GM18909 (cell line): ENCODE measurements around the gene HOXB7.

Experiments
- ATAC-seq: cut with Tn5 transposase; IDR thresholded peaks from one replicate; pipeline ENCODE4 v1.9.1; 2021; ENCODE audit warnings: mild to moderate bottlenecking; ENCODE audit not compliant: unreplicated experiment, poor library complexity

Gene HOXB7

GRCh38 chr17:48637323-48638260 is 26.8 kb upstream of the HOXB7 start:
- no peak for ATAC-seq

GRCh38 chr17:48636177-48637018 is 25.6 kb upstream of the HOXB7 start:
- peak; percentile 52 for ATAC-seq

- ATAC-seq = no peak
Measured at GRCh38 chr17:48634493-48635208, 23.8 kb upstream of the HOXB7 start.

- no peak for ATAC-seq
Measured at GRCh38 chr17:48633266-48633677, 22.5 kb upstream of the HOXB7 start.

GRCh38 chr17:48632579-48633265 is 21.9 kb upstream of the HOXB7 start:
- no peak for ATAC-seq

- ATAC-seq = no peak
Measured at GRCh38 chr17:48631693-48632578, 21.1 kb upstream of the HOXB7 start.

GRCh38 chr17:48630925-48631692 is 20.3 kb upstream of the HOXB7 start:
- no peak for ATAC-seq

- ATAC-seq = no peak
Measured at GRCh38 chr17:48630009-48630924, 19.4 kb upstream of the HOXB7 start.

GRCh38 chr17:48629411-48629759 is 18.6 kb upstream of the HOXB7 start:
- no peak for ATAC-seq

- ATAC-seq = no peak
Measured at GRCh38 chr17:48628649-48629410, 18.0 kb upstream of the HOXB7 start.

- no peak for ATAC-seq
Measured at GRCh38 chr17:48627623-48628521, 17.1 kb upstream of the HOXB7 start.

- ATAC-seq = no peak
Measured at GRCh38 chr17:48627118-48627597, 16.3 kb upstream of the HOXB7 start.

GRCh38 chr17:48626245-48627117 is 15.7 kb upstream of the HOXB7 start, which contains the start of gene HOXB9:
TSS of gene HOXB9 (minus strand) at chr17:48626358. CDS start at chr17:48626269, 89 bp downstream.
- no peak for ATAC-seq

- ATAC-seq = no peak
Measured at GRCh38 chr17:48625495-48626244, 14.9 kb upstream of the HOXB7 start.
